Measurements from ENCODE around the gene SGIP1. TPM values are rescaled to one million over a fixed set of nuclear protein-coding genes. Genes with fewer than 3 reads are reported as not detected.
A peak's percentile ranks its signal among the peaks of the same experiment; 100 is the strongest.

The SGIP1 gene
- polyA plus RNA-seq, 1 of the 3 experiments (the other 2 are of a cell fraction), result 15.5 TPM

DNA sequence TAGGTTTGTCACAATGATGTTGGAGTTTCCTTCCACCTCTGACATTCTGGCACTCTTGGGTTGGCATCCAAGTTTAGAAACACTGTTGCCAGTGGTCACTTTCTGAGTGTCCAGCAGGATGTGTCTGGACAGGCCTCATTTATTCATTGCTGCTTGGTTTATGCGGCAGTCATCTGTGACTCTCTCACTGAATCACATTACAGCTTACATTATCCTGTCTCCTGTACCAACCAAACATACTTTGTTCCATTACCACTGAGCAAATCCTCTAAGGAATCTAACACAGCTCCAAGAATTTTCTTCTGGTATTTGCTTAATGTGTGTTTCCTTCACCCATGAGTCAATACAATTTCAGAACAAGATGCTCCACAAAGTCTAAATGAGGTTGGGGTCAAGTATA, 19.9 kb downstream of the SGIP1 start:
- TF ChIP-seq GABPA (IDR thresholded peaks at IDR 0.05; ENCODE audit: low read depth) (no peak), TCF12 (IDR thresholded peaks at IDR 0.05) (0 out of 2 replicates have a peak, but pooled peaks have one; percentile 18)
- ChIA-PET POLR2A (interaction anchor here (0.8 kb wide), 1 partner anchor 9 kb away, joined by 4 read pairs; no protein-coding TSS in a partner anchor), CTCF (interaction anchor here (1.4 kb wide), 1 partner anchor 79 kb away, joined by 4 read pairs; no protein-coding TSS in a partner anchor)
- peaks cover 41% of the 10 kb centered on the region; the same call in 1 of the 2 replicates for H3K79me2 ChIP-seq (ENCODE audit: insufficient read depth)
- H3K4me3 ChIP-seq (ENCODE audit: low read depth in 2 of 2, low read length in 1 of 2), result no peak overlapping the region
- H3K27ac ChIP-seq (ENCODE audit: low read depth in 2 of 2, low read length in 1 of 2), result peak overlapping the region; percentile 55 to 59
- H3K9me2 ChIP-seq, result no peaks in the 10 kb centered on the region
- no peak overlapping the region for H2AFZ ChIP-seq (ENCODE audit: low read depth)
- no peaks in the 10 kb centered on the region for H3K27me3 ChIP-seq (ENCODE audit: insufficient read depth)
- peaks cover 25% of the 10 kb centered on the region for H3F3A ChIP-seq (replicated peaks; ENCODE audit: insufficient read depth)
- H3K36me3 ChIP-seq (replicated peaks in 1 of 2; ENCODE audit: control insufficient read depth in 1 of 2, insufficient read depth in 2 of 2, low read length in 1 of 2), result peaks cover 21 to 42% of the 10 kb centered on the region in 2 experiments
- no peaks in the 10 kb centered on the region for H3K9me3 ChIP-seq
- no peak for DNase-seq
- no peak overlapping the region; the same call in 1 of the 2 replicates for H3K9ac ChIP-seq
- peaks cover 18 to 23% of the 10 kb centered on the region in 2 experiments; a peak in 3 of 4 replicates for H3K4me1 ChIP-seq (ENCODE audit: control insufficient read depth in 1 of 2, insufficient read depth in 2 of 2, low read depth in 1 of 2, low read length in 1 of 2)
- H3K4me2 ChIP-seq, result no peak overlapping the region
- 55% methylated on average over 1 of the region's 1 CpG for WGBS (ENCODE audit: low lambda C conversion rate)
- no peaks in the 10 kb centered on the region for H4K20me1 ChIP-seq (ENCODE audit: insufficient read depth)

DNA sequence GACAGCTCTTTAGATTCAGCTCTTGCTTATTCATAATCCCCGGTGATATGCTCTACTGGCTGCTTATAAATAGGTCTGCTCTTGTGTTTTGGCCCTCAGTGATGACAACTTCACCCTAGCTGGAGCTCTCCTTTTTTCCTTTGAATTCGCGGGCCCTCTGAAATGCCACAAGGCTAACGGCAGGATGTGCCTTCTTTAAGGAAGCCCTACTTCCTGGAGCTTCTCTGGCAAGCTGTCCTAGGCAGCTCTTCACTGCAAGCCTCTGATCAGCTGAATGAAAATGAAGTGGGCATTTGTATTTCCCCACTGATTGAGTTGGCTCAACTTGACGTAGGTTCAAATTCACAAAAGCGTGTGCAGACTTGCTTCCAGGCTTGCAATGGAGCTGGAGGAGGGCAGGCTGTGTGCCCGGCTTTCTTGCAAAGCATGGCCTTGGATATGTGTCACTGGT, 22.2 kb downstream of the SGIP1 start:
- H3K4me2 ChIP-seq, result no peak overlapping the region
- no peaks in the 10 kb centered on the region for H4K20me1 ChIP-seq (ENCODE audit: insufficient read depth)
- no peak for TF ChIP-seq CHD2 (IDR thresholded peaks at IDR 0.05; ENCODE audit: low read length, partially characterized antibody)
- no peak for TF ChIP-seq RFX5 (IDR thresholded peaks at IDR 0.05; ENCODE audit: low read length)
- TF ChIP-seq SIN3A (IDR thresholded peaks at IDR 0.05; ENCODE audit: borderline replicate concordance, low read depth, low read length), result no peak
- no peak for TF ChIP-seq TCF12 (IDR thresholded peaks at IDR 0.05)
- TF ChIP-seq SMC3 (IDR thresholded peaks at IDR 0.05; ENCODE audit: low read depth, low read length), result no peak
- TF ChIP-seq RAD21 (IDR thresholded peaks at IDR 0.05; ENCODE audit: low read length), result no peak
- TF ChIP-seq FOXM1 (IDR thresholded peaks at IDR 0.05; ENCODE audit: low read depth), result no peak
- peak overlapping the region; percentile 75 to 82 for H3K27ac ChIP-seq (ENCODE audit: low read depth in 2 of 2, low read length in 1 of 2)
- no peak overlapping the region for H3K4me3 ChIP-seq (ENCODE audit: low read depth in 2 of 2, low read length in 1 of 2)
- ChIA-PET POLR2A (no interaction called here), CTCF (interaction anchor here (0.7 to 1.4 kb wide), 4 partner anchors 11 to 52 kb away, joined by 3 to 7 read pairs (median 4); no protein-coding TSS in a partner anchor)
- WGBS (ENCODE audit: low lambda C conversion rate), result 81% methylated on average over 7 of the region's 7 CpGs
- H3K79me2 ChIP-seq (ENCODE audit: insufficient read depth), result peaks cover 48% of the 10 kb centered on the region
- H3K27me3 ChIP-seq (ENCODE audit: insufficient read depth), result no peaks in the 10 kb centered on the region
- H2AFZ ChIP-seq (ENCODE audit: low read depth), result no peak overlapping the region
- peaks cover 16 to 40% of the 10 kb centered on the region in 2 experiments for H3K36me3 ChIP-seq (replicated peaks in 1 of 2; ENCODE audit: control insufficient read depth in 1 of 2, insufficient read depth in 2 of 2, low read length in 1 of 2)
- H3K9ac ChIP-seq, result no peak overlapping the region
- H3K9me2 ChIP-seq, result no peaks in the 10 kb centered on the region
- peaks cover 20% of the 10 kb centered on the region for H3F3A ChIP-seq (replicated peaks; ENCODE audit: insufficient read depth)
- DNase-seq, result no peak
- H3K9me3 ChIP-seq, result no peaks in the 10 kb centered on the region
- H3K4me1 ChIP-seq (ENCODE audit: control insufficient read depth in 1 of 2, insufficient read depth in 2 of 2, low read depth in 1 of 2, low read length in 1 of 2), result peaks cover 14 to 29% of the 10 kb centered on the region in 2 experiments; a peak in 3 of 4 replicates

DNA sequence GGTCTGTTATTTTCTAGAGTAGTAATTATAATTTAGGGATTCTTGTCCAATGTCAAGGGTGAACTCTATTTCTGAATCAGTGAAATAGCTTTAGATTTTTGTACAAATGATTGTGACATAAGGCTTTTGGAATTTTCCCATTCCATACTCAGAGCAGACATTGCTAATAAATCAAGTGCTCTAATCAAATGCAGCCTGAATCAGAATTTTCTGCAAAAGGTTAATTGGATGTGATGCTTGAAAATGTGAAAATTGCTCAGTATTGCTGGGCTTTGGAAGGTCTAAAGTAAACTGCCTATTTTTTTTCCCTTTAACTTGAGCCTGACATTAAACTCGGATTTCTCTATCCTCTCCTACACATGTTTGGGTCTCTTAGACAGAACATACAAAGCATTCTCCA, 23.2 kb downstream of the SGIP1 start:
- Histone ChIP-seq H4K20me1 (ENCODE audit: insufficient read depth) (no peaks in the 10 kb centered on the region), H3K9ac (no peak overlapping the region), H3K4me3 (ENCODE audit: low read depth in 2 of 2, low read length in 1 of 2) (no peak overlapping the region), H3K9me2 (no peaks in the 10 kb centered on the region), H3F3A (replicated peaks; ENCODE audit: insufficient read depth) (peaks cover 26% of the 10 kb centered on the region), H3K79me2 (ENCODE audit: insufficient read depth) (peaks cover 48% of the 10 kb centered on the region), H2AFZ (ENCODE audit: low read depth) (no peak overlapping the region), H3K27me3 (ENCODE audit: insufficient read depth) (no peaks in the 10 kb centered on the region), H3K4me1 (ENCODE audit: control insufficient read depth in 1 of 2, insufficient read depth in 2 of 2, low read depth in 1 of 2, low read length in 1 of 2) (peaks cover 22 to 29% of the 10 kb centered on the region in 2 experiments), H3K4me2 (no peak overlapping the region), H3K36me3 (replicated peaks in 1 of 2; ENCODE audit: control insufficient read depth in 1 of 2, insufficient read depth in 2 of 2, low read length in 1 of 2) (peaks cover 16 to 36% of the 10 kb centered on the region in 2 experiments), H3K9me3 (no peaks in the 10 kb centered on the region), H3K27ac (ENCODE audit: low read depth in 2 of 2, low read length in 1 of 2) (peak overlapping the region; percentile 80 to 82)
- ChIA-PET POLR2A (no interaction called here), CTCF (interaction anchor here (0.7 to 1.4 kb wide), 2 partner anchors 12 to 14 kb away, joined by 3 to 7 read pairs; no protein-coding TSS in a partner anchor)
- DNase-seq, result no peak
- TF ChIP-seq JUND (IDR thresholded peaks at IDR 0.05) (peak; percentile 79), EP300 (IDR thresholded peaks at IDR 0.05; ENCODE audit: borderline replicate concordance in 1 of 2, low read depth in 1 of 2, low read length in 1 of 2) (peak; percentile 66 to 81; a peak in 3 of 4 replicates), RCOR1 (IDR thresholded peaks at IDR 0.05; ENCODE audit: low read length) (no peak), NFIC (IDR thresholded peaks at IDR 0.05; ENCODE audit: borderline replicate concordance) (peak; percentile 55; the same call in 1 of the 2 replicates), FOXM1 (IDR thresholded peaks at IDR 0.05; ENCODE audit: low read depth) (0 out of 2 replicates have a peak, but pooled peaks have one; percentile 31), TCF12 (IDR thresholded peaks at IDR 0.05) (peak; percentile 90), POLR2AphosphoS5 (IDR thresholded peaks at IDR 0.05; ENCODE audit: low read depth, low read length) (peak; percentile 36; the same call in 1 of the 2 replicates), FOSL2 (IDR thresholded peaks at IDR 0.05; ENCODE audit: borderline replicate concordance, low read depth) (peak; percentile 51), RXRA (IDR thresholded peaks at IDR 0.05; ENCODE audit: borderline replicate concordance, low read depth) (0 out of 2 replicates have a peak, but pooled peaks have one; percentile 12), MEF2A (IDR thresholded peaks at IDR 0.05; ENCODE audit: borderline replicate concordance, low read depth) (0 out of 2 replicates have a peak, but pooled peaks have one; percentile 30), TEAD4 (IDR thresholded peaks at IDR 0.05; ENCODE audit: borderline replicate concordance, insufficient read depth) (peak; percentile 82)
- TF ChIP-seq, protein P1, sequence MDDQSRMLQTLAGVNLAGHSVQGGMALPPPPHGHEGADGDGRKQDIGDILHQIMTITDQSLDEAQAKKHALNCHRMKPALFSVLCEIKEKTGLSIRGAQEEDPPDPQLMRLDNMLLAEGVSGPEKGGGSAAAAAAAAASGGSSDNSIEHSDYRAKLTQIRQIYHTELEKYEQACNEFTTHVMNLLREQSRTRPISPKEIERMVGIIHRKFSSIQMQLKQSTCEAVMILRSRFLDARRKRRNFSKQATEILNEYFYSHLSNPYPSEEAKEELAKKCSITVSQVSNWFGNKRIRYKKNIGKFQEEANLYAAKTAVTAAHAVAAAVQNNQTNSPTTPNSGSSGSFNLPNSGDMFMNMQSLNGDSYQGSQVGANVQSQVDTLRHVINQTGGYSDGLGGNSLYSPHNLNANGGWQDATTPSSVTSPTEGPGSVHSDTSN (IDR thresholded peaks at IDR 0.05), result peak; percentile 95
- TF ChIP-seq, protein P2, sequence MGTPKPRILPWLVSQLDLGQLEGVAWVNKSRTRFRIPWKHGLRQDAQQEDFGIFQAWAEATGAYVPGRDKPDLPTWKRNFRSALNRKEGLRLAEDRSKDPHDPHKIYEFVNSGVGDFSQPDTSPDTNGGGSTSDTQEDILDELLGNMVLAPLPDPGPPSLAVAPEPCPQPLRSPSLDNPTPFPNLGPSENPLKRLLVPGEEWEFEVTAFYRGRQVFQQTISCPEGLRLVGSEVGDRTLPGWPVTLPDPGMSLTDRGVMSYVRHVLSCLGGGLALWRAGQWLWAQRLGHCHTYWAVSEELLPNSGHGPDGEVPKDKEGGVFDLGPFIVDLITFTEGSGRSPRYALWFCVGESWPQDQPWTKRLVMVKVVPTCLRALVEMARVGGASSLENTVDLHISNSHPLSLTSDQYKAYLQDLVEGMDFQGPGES (IDR thresholded peaks at IDR 0.05; ENCODE audit: low read depth, low read length), result no peak
- TF ChIP-seq, protein P3, sequence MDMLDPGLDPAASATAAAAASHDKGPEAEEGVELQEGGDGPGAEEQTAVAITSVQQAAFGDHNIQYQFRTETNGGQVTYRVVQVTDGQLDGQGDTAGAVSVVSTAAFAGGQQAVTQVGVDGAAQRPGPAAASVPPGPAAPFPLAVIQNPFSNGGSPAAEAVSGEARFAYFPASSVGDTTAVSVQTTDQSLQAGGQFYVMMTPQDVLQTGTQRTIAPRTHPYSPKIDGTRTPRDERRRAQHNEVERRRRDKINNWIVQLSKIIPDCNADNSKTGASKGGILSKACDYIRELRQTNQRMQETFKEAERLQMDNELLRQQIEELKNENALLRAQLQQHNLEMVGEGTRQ (IDR thresholded peaks at IDR 0.05; ENCODE audit: borderline replicate concordance, low read depth, low read length), result no peak
- 10% methylated on average over 1 of the region's 1 CpG for WGBS (ENCODE audit: low lambda C conversion rate)

All from SK-N-SH (cell line).